B cell (primary cell): ENCODE data around the gene PAPPA. TPM values are rescaled to one million over a fixed set of nuclear protein-coding genes. Genes with fewer than 3 reads are reported as not detected.

ENCODE experiments used
- ATAC-seq: fragments of 200-7000 bp; cut with Tn5 transposase; one replicate; pipeline ENCODE4 v1.10.0; 2021; ENCODE audit warnings: low read depth, mild to moderate bottlenecking, moderate number of reproducible peaks, moderate library complexity
- CTCF ChIA-PET: fragments of 350-600 bp; sonication (Branson Sonifier 250); formaldehyde crosslinking; loops from one replicate; lab custom pipeline; 2021; ENCODE audit warnings: antibody characterized with exemption, inconsistent platforms; lab: Charles Lee
- POLR2A ChIA-PET: fragments of 350-600 bp; sonication (Branson Sonifier 250); formaldehyde crosslinking; loops from one replicate; lab custom pipeline; 2021; ENCODE audit warnings: antibody characterized with exemption; lab: Charles Lee
- DNase-seq: peaks from one replicate; pipeline ENCODE4 v3.0.0; 2013
- H2AFZ ChIP-seq: 2 replicates; pipeline ENCODE4 v1.6.1; 2012; ENCODE audit warnings: mild to moderate bottlenecking, low read depth, low read length; ENCODE audit not compliant: insufficient read depth, poor library complexity, severe bottlenecking
- H3K27ac ChIP-seq, 2 donors: 1 replicate in 1 of 2; 2 replicates in 1 of 2; pipeline ENCODE4 v1.5.1; 2012 to 2013; ENCODE audit warnings: low read length in 2 of 2, mild to moderate bottlenecking in 2 of 2, moderate library complexity in 1 of 2
- H3K27me3 ChIP-seq, 4 experiments: fragments of 200-600 bp in 1 of 4; sonication (generic) in 1 of 4; replicated peaks in 1 of 4; 1 replicate in 2 of 4; 2 replicates in 2 of 4; pipeline versions ENCODE4 v1.6.1 to v1.7.0; 2013 to 2016; ENCODE audit warnings: low read length in 3 of 4, mild to moderate bottlenecking in 2 of 4, mixed read lengths in 1 of 4, moderate library complexity in 1 of 4; ENCODE audit not compliant: insufficient read depth in 4 of 4, control insufficient read depth in 3 of 4; ENCODE audit errors: control extremely low read depth in 1 of 4
- H3K36me3 ChIP-seq, 2 experiments: replicated peaks in 1 of 2; 1 replicate in 1 of 2; 2 replicates in 1 of 2; pipeline versions ENCODE4 v1.6.1 to v1.7.1; 2013; ENCODE audit warnings: low read length in 1 of 2; ENCODE audit not compliant: insufficient read depth in 2 of 2, control insufficient read depth in 1 of 2; ENCODE audit errors: control extremely low read depth in 1 of 2, extremely low read depth in 1 of 2
- H3K4me1 ChIP-seq, 2 donors: fragments of 200-600 bp in 1 of 2; sonication (generic) in 1 of 2; 1 replicate in 1 of 2; 2 replicates in 1 of 2; pipeline versions ENCODE4 v1.5.1 to v1.6.1; 2013 to 2017; ENCODE audit warnings: low read length in 2 of 2; ENCODE audit not compliant: control insufficient read depth in 2 of 2, insufficient read depth in 2 of 2
- H3K4me2 ChIP-seq: replicated peaks from 2 replicates; pipeline ENCODE3; 2012; ENCODE audit warnings: mild to moderate bottlenecking, low read depth, low read length; ENCODE audit not compliant: poor library complexity, severe bottlenecking
- H3K4me3 ChIP-seq, 5 experiments: fragments of 200-600 bp in 1 of 5; sonication (generic) in 1 of 5; 1 replicate in 3 of 5; 2 replicates in 2 of 5; pipeline versions ENCODE4 v1.5.1 to v1.7.0; 2011 to 2016; ENCODE audit warnings: low read length in 4 of 5, mild to moderate bottlenecking in 4 of 5, low read depth in 2 of 5, control low read depth in 1 of 5, moderate library complexity in 1 of 5; ENCODE audit not compliant: insufficient read depth in 1 of 5; ENCODE audit errors: control extremely low read depth in 1 of 5, extremely low read depth in 1 of 5
- H3K79me2 ChIP-seq: fragments of 200-600 bp; sonication (generic); one replicate; pipeline ENCODE4 v1.6.0; 2016; ENCODE audit warnings: low read length; ENCODE audit not compliant: control insufficient read depth, insufficient read depth
- H3K9ac ChIP-seq: fragments of 200-600 bp; sonication (generic); 2 replicates; pipeline ENCODE4 v1.6.1; 2017; ENCODE audit warnings: mild to moderate bottlenecking, low read length, moderate library complexity
- H3K9me3 ChIP-seq, 3 donors: one replicate each; pipeline versions ENCODE4 v1.6.1 to v1.7.1; 2013; ENCODE audit warnings: low read length in 2 of 3; ENCODE audit not compliant: control insufficient read depth in 2 of 3, insufficient read depth in 1 of 3; ENCODE audit errors: control extremely low read depth in 1 of 3
- H4K20me1 ChIP-seq: 2 replicates; pipeline ENCODE4 v1.6.0; 2012; ENCODE audit warnings: mild to moderate bottlenecking, low read length; ENCODE audit not compliant: insufficient read depth, control insufficient read depth, poor library complexity, severe bottlenecking
- H3K27ac Mint-ChIP-seq: one replicate; pipeline ENCODE4 v1.8.0; 2021; ENCODE audit warnings: mixed read lengths
- H3K27me3 Mint-ChIP-seq: one replicate; pipeline ENCODE4 v1.8.0; 2021; ENCODE audit warnings: mixed read lengths
- H3K4me1 Mint-ChIP-seq: one replicate; pipeline ENCODE4 v1.8.0; 2021; ENCODE audit warnings: mixed read lengths
- H3K4me3 Mint-ChIP-seq: one replicate; pipeline ENCODE4 v1.8.0; 2021; ENCODE audit warnings: mixed read lengths
- H3K9me3 Mint-ChIP-seq: one replicate; pipeline ENCODE4 v1.8.0; 2022; ENCODE audit warnings: mixed read lengths; ENCODE audit not compliant: insufficient read depth
- CTCF ChIP-seq: fragments of 200-600 bp; IDR thresholded peaks from one replicate; pipeline ENCODE4 v1.8.0; 2022; ENCODE audit warnings: antibody characterized with exemption, mild to moderate bottlenecking
- EZH2 ChIP-seq: IDR thresholded peaks from 2 replicates; pipeline ENCODE4 v1.6.1; 2012; ENCODE audit warnings: borderline replicate concordance, low read depth, mild to moderate bottlenecking, moderate library complexity, low read length; ENCODE audit not compliant: insufficient read depth, poor library complexity, severe bottlenecking
- WGBS: methylation state at CpG from one replicate; pipeline ENCODE4 v1.1.5; 2013; ENCODE audit warnings: missing lambda C conversion rate; ENCODE audit not compliant: insufficient coverage; 5-methylcytosine and 5-hydroxymethylcytosine counted together
- intact Hi-C: fragments of 100-400 bp; cut with micrococcal nuclease; formaldehyde crosslinking; loops from one replicate; pipeline ENCODE4 v1.10.0; 2022
- polyA plus RNA-seq: library from polyadenylated mRNA; depleted of rRNA; stranded (reverse); fragments of >200 nt; gene quantifications from 2 replicates; pipeline ENCODE4 v1.2.3, GENCODE V29; 2012
- total RNA-seq, 2 donors: library from RNA; stranded (reverse); fragments of 120-200 nt in 1 of 2; gene quantifications; 1 replicate in 1 of 2; 2 replicates in 1 of 2; pipeline versions ENCODE4 v1.2.3 to v1.2.4, GENCODE V29; 2013 to 2022

Gene PAPPA
- total and polyA plus RNA-seq, 2 donors (not counting 1 experiment from before 2014, with no cell fraction given): not detected

DNA sequence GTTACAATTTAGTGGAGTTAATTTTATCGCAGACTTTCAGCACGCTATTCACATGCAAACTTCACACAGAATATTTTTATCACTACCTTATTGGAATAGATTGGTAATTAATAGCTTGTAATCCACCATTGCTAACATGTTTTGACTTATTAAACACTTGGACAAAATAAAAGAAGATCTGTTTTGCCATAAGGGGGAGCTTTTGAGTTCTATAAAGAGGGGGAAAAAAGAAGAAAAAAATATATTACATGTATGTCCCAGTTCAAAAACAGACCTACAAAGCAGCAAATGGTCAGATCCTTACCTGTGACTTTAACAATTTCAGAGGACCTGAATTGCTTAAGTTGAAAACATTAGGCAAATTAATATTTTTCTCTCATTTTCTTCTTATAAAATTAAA, 1.2 kb upstream of the PAPPA start:
- Mint-ChIP-seq H3K27me3 (peaks cover 61% of the 10 kb centered on the region), H3K4me3 (no peak overlapping the region), H3K27ac (no peak overlapping the region), H3K4me1 (peaks cover 7% of the 10 kb centered on the region), H3K9me3 (no peaks in the 10 kb centered on the region)
- Histone ChIP-seq H3K79me2 (no peaks in the 10 kb centered on the region), H4K20me1 (no peaks in the 10 kb centered on the region), H3K4me3 (no peak overlapping the region), H3K9me3 (peaks cover 0 to 5% (median 0%) of the 10 kb centered on the region in 3 donors), H3K4me1 (no peaks in the 10 kb centered on the region), H3K36me3 (no peaks in the 10 kb centered on the region), H3K27ac (no peak overlapping the region), H3K4me2 (no peak overlapping the region), H3K9ac (no peak overlapping the region), H2AFZ (no peak overlapping the region), H3K27me3 (peaks cover 0 to 26% (median 11%) of the 10 kb centered on the region in 4 experiments)
- WGBS: no CpG with 5 or more reads among the region's 2 CpGs
- intact Hi-C loops: no loop called here
- CTCF ChIA-PET: no interaction called here
- TF ChIP-seq CTCF: no peak
- TF ChIP-seq EZH2: no peak
- DNase-seq: no peak
- POLR2A ChIA-PET: no interaction called here
- ATAC-seq: no peak

DNA sequence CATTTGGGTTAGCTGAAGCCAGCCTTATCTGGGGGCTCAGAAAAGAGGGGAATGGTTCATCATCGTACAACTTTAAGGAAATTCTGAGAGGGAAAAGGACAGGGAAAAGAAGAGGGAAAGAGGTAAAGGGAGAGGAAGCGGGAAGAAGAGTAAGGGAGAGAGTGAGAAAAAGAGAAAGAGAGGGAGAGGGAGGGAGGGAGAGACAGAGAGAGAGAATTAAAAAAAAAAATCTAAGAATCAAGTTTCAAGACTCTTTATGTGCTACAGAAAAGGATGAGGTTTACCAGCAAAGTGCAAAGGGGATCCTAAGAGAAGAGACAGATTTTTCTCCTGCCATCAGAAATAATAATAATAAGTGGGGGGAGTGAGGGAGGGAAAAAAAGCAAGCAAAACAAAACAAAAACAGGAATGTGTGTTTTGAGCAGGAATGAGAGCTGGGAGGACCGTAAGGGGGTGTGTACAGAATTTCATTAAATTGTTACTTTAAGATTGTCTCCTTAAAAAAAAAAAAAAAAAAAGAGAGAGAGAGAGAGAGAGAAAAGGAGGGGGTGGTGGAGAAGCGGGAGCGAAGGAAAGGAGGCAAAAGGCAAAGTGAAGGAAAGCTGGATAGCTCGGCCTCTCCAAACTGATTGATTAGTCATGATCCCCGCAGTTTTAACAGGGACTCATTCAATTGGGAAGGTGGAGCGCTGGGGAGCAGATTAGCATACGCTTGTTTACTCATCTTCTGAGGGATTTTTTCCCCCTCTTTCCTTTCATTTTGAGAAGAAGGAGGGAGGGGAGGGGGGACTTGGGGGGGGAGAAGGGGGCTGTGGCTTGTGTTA, 438 bp upstream of the PAPPA start:
- DNase-seq: no peak
- TF ChIP-seq CTCF (no peak), EZH2 (no peak)
- ChIA-PET CTCF (no interaction called here), POLR2A (no interaction called here)
- H3K4me2 ChIP-seq: no peak overlapping the region
- H3K27me3 ChIP-seq: peaks cover 0 to 33% (median 13%) of the 10 kb centered on the region in 4 experiments
- Mint-ChIP-seq H3K4me3 (no peak overlapping the region), H3K27ac (no peak overlapping the region), H3K4me1 (peaks cover 7% of the 10 kb centered on the region), H3K9me3 (no peaks in the 10 kb centered on the region), H3K27me3 (peaks cover 68% of the 10 kb centered on the region)
- no peaks in the 10 kb centered on the region for H4K20me1 ChIP-seq
- no peak overlapping the region for H3K9ac ChIP-seq
- H3K36me3 ChIP-seq: no peaks in the 10 kb centered on the region
- peaks cover 0 to 5% (median 0%) of the 10 kb centered on the region in 3 donors for H3K9me3 ChIP-seq
- no peak for ATAC-seq
- no peaks in the 10 kb centered on the region for H3K79me2 ChIP-seq
- no peak overlapping the region for H2AFZ ChIP-seq
- H3K4me3 ChIP-seq: no peak overlapping the region
- H3K27ac ChIP-seq: no peak overlapping the region
- 31% methylated on average over 5 of the region's 9 CpGs for WGBS
- intact Hi-C loops: no loop called here
- no peaks in the 10 kb centered on the region for H3K4me1 ChIP-seq
